ENCODE measurements around the gene TOPAZ1. TPM values are rescaled to one million over a fixed set of nuclear protein-coding genes. Genes with fewer than 3 reads are reported as not detected.

Gene TOPAZ1
- total RNA-seq, 1 experiment from 2014 or later = not detected

DNA sequence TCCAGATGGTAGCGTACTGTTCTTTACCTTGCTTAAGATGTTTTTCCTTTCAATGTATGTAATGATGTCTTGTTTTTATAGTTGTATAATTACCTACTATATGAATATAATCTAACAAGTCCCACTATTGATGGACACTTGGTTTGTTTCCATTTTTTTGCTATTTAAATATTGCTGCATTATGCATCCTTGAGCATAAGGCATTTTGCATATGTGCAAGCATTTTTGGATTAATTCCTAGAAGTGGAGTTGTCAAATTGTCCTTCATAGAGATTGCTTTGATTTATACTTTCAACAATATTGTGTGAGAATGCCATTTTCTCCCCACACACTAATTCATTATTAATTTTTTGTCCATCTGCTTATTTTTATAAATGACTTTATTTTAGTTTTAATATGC is 17.7 kb downstream of the TOPAZ1 start:
- Histone ChIP-seq H3K4me3 (ENCODE audit: low read depth in 2 of 2, low read length in 2 of 2) (no peak overlapping the region), H3K27me3 (ENCODE audit: control insufficient read depth, insufficient read depth, low read length) (no peaks in the 10 kb centered on the region), H3K36me3 (ENCODE audit: control insufficient read depth, insufficient read depth, low read length) (no peaks in the 10 kb centered on the region), H3K4me1 (ENCODE audit: control insufficient read depth, insufficient read depth, low read length) (no peaks in the 10 kb centered on the region), H3K27ac (ENCODE audit: low read length) (no peak overlapping the region), H3K9me3 (ENCODE audit: control insufficient read depth, insufficient read depth, low read depth, low read length) (no peaks in the 10 kb centered on the region)
- TF ChIP-seq, protein P1, sequence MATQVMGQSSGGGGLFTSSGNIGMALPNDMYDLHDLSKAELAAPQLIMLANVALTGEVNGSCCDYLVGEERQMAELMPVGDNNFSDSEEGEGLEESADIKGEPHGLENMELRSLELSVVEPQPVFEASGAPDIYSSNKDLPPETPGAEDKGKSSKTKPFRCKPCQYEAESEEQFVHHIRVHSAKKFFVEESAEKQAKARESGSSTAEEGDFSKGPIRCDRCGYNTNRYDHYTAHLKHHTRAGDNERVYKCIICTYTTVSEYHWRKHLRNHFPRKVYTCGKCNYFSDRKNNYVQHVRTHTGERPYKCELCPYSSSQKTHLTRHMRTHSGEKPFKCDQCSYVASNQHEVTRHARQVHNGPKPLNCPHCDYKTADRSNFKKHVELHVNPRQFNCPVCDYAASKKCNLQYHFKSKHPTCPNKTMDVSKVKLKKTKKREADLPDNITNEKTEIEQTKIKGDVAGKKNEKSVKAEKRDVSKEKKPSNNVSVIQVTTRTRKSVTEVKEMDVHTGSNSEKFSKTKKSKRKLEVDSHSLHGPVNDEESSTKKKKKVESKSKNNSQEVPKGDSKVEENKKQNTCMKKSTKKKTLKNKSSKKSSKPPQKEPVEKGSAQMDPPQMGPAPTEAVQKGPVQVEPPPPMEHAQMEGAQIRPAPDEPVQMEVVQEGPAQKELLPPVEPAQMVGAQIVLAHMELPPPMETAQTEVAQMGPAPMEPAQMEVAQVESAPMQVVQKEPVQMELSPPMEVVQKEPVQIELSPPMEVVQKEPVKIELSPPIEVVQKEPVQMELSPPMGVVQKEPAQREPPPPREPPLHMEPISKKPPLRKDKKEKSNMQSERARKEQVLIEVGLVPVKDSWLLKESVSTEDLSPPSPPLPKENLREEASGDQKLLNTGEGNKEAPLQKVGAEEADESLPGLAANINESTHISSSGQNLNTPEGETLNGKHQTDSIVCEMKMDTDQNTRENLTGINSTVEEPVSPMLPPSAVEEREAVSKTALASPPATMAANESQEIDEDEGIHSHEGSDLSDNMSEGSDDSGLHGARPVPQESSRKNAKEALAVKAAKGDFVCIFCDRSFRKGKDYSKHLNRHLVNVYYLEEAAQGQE (IDR thresholded peaks at IDR 0.05; ENCODE audit: insufficient read depth in 1 of 2, low read depth in 2 of 2, low read length in 1 of 2) = no peak
- TF ChIP-seq, protein P2, sequence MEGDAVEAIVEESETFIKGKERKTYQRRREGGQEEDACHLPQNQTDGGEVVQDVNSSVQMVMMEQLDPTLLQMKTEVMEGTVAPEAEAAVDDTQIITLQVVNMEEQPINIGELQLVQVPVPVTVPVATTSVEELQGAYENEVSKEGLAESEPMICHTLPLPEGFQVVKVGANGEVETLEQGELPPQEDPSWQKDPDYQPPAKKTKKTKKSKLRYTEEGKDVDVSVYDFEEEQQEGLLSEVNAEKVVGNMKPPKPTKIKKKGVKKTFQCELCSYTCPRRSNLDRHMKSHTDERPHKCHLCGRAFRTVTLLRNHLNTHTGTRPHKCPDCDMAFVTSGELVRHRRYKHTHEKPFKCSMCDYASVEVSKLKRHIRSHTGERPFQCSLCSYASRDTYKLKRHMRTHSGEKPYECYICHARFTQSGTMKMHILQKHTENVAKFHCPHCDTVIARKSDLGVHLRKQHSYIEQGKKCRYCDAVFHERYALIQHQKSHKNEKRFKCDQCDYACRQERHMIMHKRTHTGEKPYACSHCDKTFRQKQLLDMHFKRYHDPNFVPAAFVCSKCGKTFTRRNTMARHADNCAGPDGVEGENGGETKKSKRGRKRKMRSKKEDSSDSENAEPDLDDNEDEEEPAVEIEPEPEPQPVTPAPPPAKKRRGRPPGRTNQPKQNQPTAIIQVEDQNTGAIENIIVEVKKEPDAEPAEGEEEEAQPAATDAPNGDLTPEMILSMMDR (IDR thresholded peaks at IDR 0.05) = no peak
- TF ChIP-seq POLR2AphosphoS5 (IDR thresholded peaks at IDR 0.05; ENCODE audit: low read depth, low read length) (no peak), SIN3A (IDR thresholded peaks at IDR 0.05; ENCODE audit: borderline replicate concordance, insufficient read depth, low read depth, low read length) (no peak)
- in situ Hi-C loops (cut with HindIII; ENCODE audit: low pct_unique_long_range_greater_than_20kb, low sequenced_read_pairs) (no loop called here), intact Hi-C loops (cut with micrococcal nuclease; ENCODE audit: unreplicated experiment) (no loop called here)
- POLR2A ChIA-PET = no interaction called here
- BruUV-seq (replicated peaks) = no TSS peak
- CTCF ChIA-PET = no interaction called here
- DNase-seq (ENCODE audit: low read depth, low spot score) (no peak), ATAC-seq (no peak)

DNA sequence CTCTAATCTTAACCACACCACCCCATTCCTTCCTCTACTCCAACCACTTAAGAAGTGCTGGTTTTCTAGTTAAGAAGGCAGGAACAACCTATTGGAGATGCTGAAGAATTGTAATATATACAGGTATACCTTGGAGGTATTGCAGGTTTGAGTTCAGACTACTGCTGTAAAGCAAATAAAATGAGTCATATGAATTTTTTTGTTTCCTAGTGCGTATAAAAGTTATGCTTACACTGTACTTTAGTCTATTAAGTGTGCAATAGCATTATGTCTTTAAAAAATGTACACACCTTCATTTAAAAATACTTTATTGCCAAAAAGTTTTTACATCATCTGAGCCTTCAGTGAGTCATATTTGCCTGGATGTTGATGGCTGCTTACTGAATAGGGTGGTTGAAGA is 22.5 kb downstream of the TOPAZ1 start:
- H3K27ac ChIP-seq (ENCODE audit: low read length) = no peak overlapping the region
- no peaks in the 10 kb centered on the region for H3K4me1 ChIP-seq (ENCODE audit: control insufficient read depth, insufficient read depth, low read length)
- TF ChIP-seq, protein P1 (IDR thresholded peaks at IDR 0.05; ENCODE audit: insufficient read depth in 1 of 2, low read depth in 2 of 2, low read length in 1 of 2) = no peak
- no peak for TF ChIP-seq SIN3A (IDR thresholded peaks at IDR 0.05; ENCODE audit: borderline replicate concordance, insufficient read depth, low read depth, low read length)
- no peak for TF ChIP-seq POLR2AphosphoS5 (IDR thresholded peaks at IDR 0.05; ENCODE audit: low read depth, low read length)
- in situ Hi-C loops (cut with HindIII; ENCODE audit: low pct_unique_long_range_greater_than_20kb, low sequenced_read_pairs) = no loop called here
- no peaks in the 10 kb centered on the region for H3K9me3 ChIP-seq (ENCODE audit: control insufficient read depth, insufficient read depth, low read depth, low read length)
- H3K4me3 ChIP-seq (ENCODE audit: low read depth in 2 of 2, low read length in 2 of 2) = no peak overlapping the region
- intact Hi-C loops (cut with micrococcal nuclease; ENCODE audit: unreplicated experiment) = no loop called here
- ATAC-seq (no peak), DNase-seq (ENCODE audit: low read depth, low spot score) (no peak)
- H3K36me3 ChIP-seq (ENCODE audit: control insufficient read depth, insufficient read depth, low read length) = no peaks in the 10 kb centered on the region
- ChIA-PET CTCF (no interaction called here), POLR2A (interaction anchor here (0.6 kb wide), 1 partner anchor 464 kb away, joined by 3 read pairs; no protein-coding TSS in a partner anchor)
- H3K27me3 ChIP-seq (ENCODE audit: control insufficient read depth, insufficient read depth, low read length) = no peaks in the 10 kb centered on the region
- no TSS peak for BruUV-seq (replicated peaks)
